Measurements from ENCODE around the gene IGFBP6. TPM values are rescaled to one million over a fixed set of nuclear protein-coding genes. Genes with fewer than 3 reads are reported as not detected.

IGFBP6 gene
- total and polyA plus RNA-seq, 2 donors (not counting 1 experiment from before 2014, with no cell fraction given), result 0.30 TPM; not detected in 1

DNA sequence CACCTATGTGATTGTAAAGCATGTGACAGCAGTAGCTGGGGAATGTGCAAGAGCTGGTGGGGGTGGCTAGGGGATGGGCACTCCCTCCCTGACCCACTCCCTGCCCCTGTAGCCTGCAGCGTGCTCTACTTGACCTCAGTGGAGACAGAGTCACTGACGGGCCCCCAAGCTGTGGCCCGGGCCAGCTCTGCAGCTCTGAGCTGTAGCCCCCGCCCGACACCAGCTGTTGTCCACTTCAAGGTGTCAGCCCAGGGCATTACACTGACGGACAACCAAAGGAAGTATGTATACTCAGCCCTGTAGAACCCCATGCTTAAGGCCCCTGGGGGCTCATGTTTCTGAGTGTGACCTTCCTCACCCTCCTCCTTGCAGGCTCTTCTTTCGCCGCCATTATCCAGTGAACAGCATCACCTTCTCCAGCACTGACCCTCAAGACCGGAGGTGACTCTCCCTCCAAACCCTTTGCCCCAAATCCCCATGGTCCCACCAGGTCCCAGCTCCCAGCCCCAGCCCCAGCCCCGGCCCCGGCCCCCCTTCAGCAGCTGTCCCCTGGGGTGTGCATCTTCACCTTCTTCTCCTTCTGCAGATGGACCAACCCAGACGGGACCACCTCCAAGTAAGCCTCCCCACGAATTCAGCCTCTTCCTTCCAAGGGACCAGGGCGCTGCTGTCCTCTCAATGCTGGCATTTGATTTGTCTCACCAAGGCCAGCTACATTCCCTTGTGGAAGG is 34.3 kb upstream of the IGFBP6 start:
- Mint-ChIP-seq H3K4me1 (peaks cover 4% of the 10 kb centered on the region), H3K27me3 (no peaks in the 10 kb centered on the region), H3K4me3 (no peak overlapping the region), H3K27ac (no peak overlapping the region), H3K9me3 (ENCODE audit: insufficient read depth) (no peaks in the 10 kb centered on the region)
- Histone ChIP-seq H3K27ac (ENCODE audit: low read length in 2 of 2) (no peak overlapping the region), H4K20me1 (ENCODE audit: control insufficient read depth, insufficient read depth, low read length, poor library complexity, severe bottlenecking) (peaks cover 20% of the 10 kb centered on the region), H3K79me2 (ENCODE audit: control insufficient read depth, insufficient read depth, low read length) (no peaks in the 10 kb centered on the region), H3K9ac (ENCODE audit: low read length) (no peak overlapping the region), H3K9me3 (ENCODE audit: control extremely low read depth in 1 of 3, control insufficient read depth in 2 of 3, insufficient read depth in 1 of 3, low read length in 2 of 3) (peaks cover 0 to 3% (median 0%) of the 10 kb centered on the region in 3 donors), H3K4me2 (replicated peaks; ENCODE audit: low read depth, low read length, poor library complexity, severe bottlenecking) (no peak overlapping the region), H2AFZ (ENCODE audit: insufficient read depth, low read depth, low read length, poor library complexity, severe bottlenecking) (no peak overlapping the region), H3K4me3 (ENCODE audit: control extremely low read depth in 1 of 5, extremely low read depth in 1 of 5, insufficient read depth in 1 of 5, low read depth in 2 of 5, low read length in 4 of 5) (no peak overlapping the region), H3K27me3 (replicated peaks in 1 of 4; ENCODE audit: control extremely low read depth in 1 of 4, control insufficient read depth in 3 of 4, insufficient read depth in 4 of 4, low read length in 3 of 4) (peaks cover 0 to 9% (median 0%) of the 10 kb centered on the region in 4 experiments), H3K36me3 (replicated peaks in 1 of 2; ENCODE audit: control extremely low read depth in 1 of 2, control insufficient read depth in 1 of 2, extremely low read depth in 1 of 2, insufficient read depth in 2 of 2, low read length in 1 of 2) (peaks cover 0 to 34% of the 10 kb centered on the region in 2 experiments), H3K4me1 (ENCODE audit: control insufficient read depth in 2 of 2, insufficient read depth in 2 of 2, low read length in 2 of 2) (no peaks in the 10 kb centered on the region)
- no peak for DNase-seq
- intact Hi-C loops (cut with micrococcal nuclease), result no loop called here
- TF ChIP-seq, protein P1, sequence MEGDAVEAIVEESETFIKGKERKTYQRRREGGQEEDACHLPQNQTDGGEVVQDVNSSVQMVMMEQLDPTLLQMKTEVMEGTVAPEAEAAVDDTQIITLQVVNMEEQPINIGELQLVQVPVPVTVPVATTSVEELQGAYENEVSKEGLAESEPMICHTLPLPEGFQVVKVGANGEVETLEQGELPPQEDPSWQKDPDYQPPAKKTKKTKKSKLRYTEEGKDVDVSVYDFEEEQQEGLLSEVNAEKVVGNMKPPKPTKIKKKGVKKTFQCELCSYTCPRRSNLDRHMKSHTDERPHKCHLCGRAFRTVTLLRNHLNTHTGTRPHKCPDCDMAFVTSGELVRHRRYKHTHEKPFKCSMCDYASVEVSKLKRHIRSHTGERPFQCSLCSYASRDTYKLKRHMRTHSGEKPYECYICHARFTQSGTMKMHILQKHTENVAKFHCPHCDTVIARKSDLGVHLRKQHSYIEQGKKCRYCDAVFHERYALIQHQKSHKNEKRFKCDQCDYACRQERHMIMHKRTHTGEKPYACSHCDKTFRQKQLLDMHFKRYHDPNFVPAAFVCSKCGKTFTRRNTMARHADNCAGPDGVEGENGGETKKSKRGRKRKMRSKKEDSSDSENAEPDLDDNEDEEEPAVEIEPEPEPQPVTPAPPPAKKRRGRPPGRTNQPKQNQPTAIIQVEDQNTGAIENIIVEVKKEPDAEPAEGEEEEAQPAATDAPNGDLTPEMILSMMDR (IDR thresholded peaks at IDR 0.05), result no peak
- TF ChIP-seq EZH2 (IDR thresholded peaks at IDR 0.05; ENCODE audit: borderline replicate concordance, insufficient read depth, low read depth, low read length, poor library complexity, severe bottlenecking), result no peak
- ChIA-PET POLR2A (interaction anchor here (0.7 kb wide), 1 partner anchor 18 kb away, joined by 4 read pairs; no protein-coding TSS in a partner anchor), CTCF (interaction anchor here (0.5 to 14.1 kb wide), 6 partner anchors 8 to 260 kb away, joined by 3 to 344 read pairs (median 32); partner anchors contain the start of genes IGFBP6, SOAT2 and SPRYD3)
- ATAC-seq (ENCODE audit: low read depth), result no peak
- 96% methylated on average over 14 of the region's 14 CpGs for WGBS (ENCODE audit: insufficient coverage)

All from B cell (primary cell).